KMS-11 (cell line): ENCODE data around the gene SMARCC1.

ENCODE experiments used
- H2AFZ ChIP-seq: fragments of 200-600 bp; sonication (generic); 2 replicates; pipeline ENCODE4 v1.6.1; 2016; ENCODE audit warnings: antibody characterized with exemption, mixed run types, low read depth
- H3K27ac ChIP-seq: fragments of 200-600 bp; sonication (generic); 2 replicates; pipeline ENCODE4 v1.6.1; 2016; ENCODE audit warnings: mild to moderate bottlenecking, mixed run types
- H3K27me3 ChIP-seq: fragments of 200-600 bp; sonication (generic); 2 replicates; pipeline ENCODE4 v1.6.1; 2017; ENCODE audit warnings: mild to moderate bottlenecking, low read depth, mixed run types, moderate library complexity; ENCODE audit not compliant: insufficient read depth
- H3K36me3 ChIP-seq: fragments of 200-600 bp; sonication (generic); 2 replicates; pipeline ENCODE4 v1.6.1; 2017; ENCODE audit warnings: mild to moderate bottlenecking, mixed run types; ENCODE audit not compliant: insufficient read depth
- H3K4me1 ChIP-seq: fragments of 200-600 bp; sonication (generic); 2 replicates; pipeline ENCODE4 v1.6.1; 2016; ENCODE audit warnings: mild to moderate bottlenecking, low read depth, mixed run types; ENCODE audit not compliant: poor library complexity, severe bottlenecking
- H3K4me2 ChIP-seq: fragments of 200-600 bp; sonication (generic); 2 replicates; pipeline ENCODE4 v1.7.0; 2016; ENCODE audit warnings: mild to moderate bottlenecking, mixed run types
- H3K4me3 ChIP-seq: fragments of 200-600 bp; sonication (generic); IDR thresholded peaks from 2 replicates; pipeline ENCODE4 v1.6.1; 2017; ENCODE audit warnings: low read depth, low read length, mixed read lengths; ENCODE audit not compliant: insufficient read depth
- H3K79me2 ChIP-seq: fragments of 200-600 bp; sonication (generic); 2 replicates; pipeline ENCODE4 v1.6.1; 2016; ENCODE audit warnings: low read depth, mixed run types; ENCODE audit not compliant: insufficient read depth
- H3K9ac ChIP-seq: fragments of 200-600 bp; sonication (generic); 2 replicates; pipeline ENCODE4 v1.6.1; 2016; ENCODE audit warnings: mild to moderate bottlenecking, mixed run types
- H4K20me1 ChIP-seq: fragments of 200-600 bp; sonication (generic); 2 replicates; pipeline ENCODE4 v1.6.1; 2016; ENCODE audit warnings: mild to moderate bottlenecking, mixed run types; ENCODE audit not compliant: insufficient read depth
- CTCF ChIP-seq: fragments of 200-600 bp; sonication (generic); conservative IDR thresholded peaks from 2 replicates; pipeline ENCODE4 v1.6.1; 2017; ENCODE audit warnings: low read depth, mild to moderate bottlenecking, antibody characterized with exemption, low read length, moderate library complexity, mixed read lengths

SMARCC1 gene

DNA sequence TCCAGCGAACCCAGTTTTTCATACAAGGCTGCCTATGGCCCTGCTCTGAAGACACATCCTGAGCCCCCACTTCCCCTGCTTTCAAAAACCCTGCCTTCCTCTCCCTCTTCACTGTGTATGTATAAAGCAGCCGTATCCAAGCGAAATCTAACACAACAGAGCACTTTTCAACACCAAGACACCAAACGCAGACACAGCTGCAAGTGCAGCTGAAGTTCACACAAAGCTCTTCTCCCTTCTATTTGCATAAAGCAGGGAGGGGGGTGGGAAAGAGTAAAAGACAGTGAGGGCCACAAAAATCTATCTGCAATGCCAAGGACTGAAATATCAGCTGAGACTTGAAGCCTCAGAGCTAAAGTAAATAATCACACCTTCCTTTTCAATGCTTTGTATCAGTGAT, 168.0 kb downstream of the SMARCC1 start:
- TF ChIP-seq CTCF = no peak
- Histone ChIP-seq H4K20me1 (no peaks in the 10 kb centered on the region), H3K9ac (no peak overlapping the region), H3K4me3 (no peak overlapping the region), H3K79me2 (no peaks in the 10 kb centered on the region), H3K4me2 (no peak overlapping the region), H2AFZ (no peak overlapping the region), H3K36me3 (no peaks in the 10 kb centered on the region), H3K27ac (no peak overlapping the region), H3K27me3 (no peaks in the 10 kb centered on the region), H3K4me1 (no peaks in the 10 kb centered on the region)

DNA sequence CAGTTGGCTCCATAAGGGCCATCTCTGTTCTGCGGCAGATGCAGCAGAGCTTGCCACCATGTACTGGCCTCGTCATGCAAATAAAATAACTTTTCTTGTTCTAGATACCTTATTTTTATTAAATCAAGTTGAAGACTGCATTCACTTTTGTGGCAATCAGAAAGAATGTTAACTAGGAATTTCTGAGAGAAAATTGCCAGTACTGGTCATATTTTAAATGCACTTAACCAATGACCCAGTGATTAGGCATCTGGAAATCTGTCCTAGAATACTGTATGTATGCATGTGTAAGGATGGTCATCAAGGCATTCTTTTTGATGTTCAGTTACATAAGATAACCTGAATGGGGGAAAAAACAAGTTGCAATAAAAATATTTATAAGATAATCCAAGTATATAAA, 168.8 kb downstream of the SMARCC1 start:
- no peaks in the 10 kb centered on the region for H3K36me3 ChIP-seq

GRCh38 chr3:47612178-47612577, 169.5 kb downstream of the SMARCC1 start:
- Histone ChIP-seq H3K27ac (no peak overlapping the region), H3K36me3 (no peaks in the 10 kb centered on the region)
- TF ChIP-seq CTCF = no peak

More for the DNA sequence above, 168.8 kb downstream of the SMARCC1 start:
- Histone ChIP-seq H3K4me3 (no peak overlapping the region), H3K27me3 (no peaks in the 10 kb centered on the region), H2AFZ (no peak overlapping the region), H3K27ac (no peak overlapping the region), H3K9ac (no peak overlapping the region), H3K4me1 (no peaks in the 10 kb centered on the region), H3K4me2 (no peak overlapping the region), H3K79me2 (no peaks in the 10 kb centered on the region), H4K20me1 (no peaks in the 10 kb centered on the region)
- TF ChIP-seq CTCF = no peak

DNA sequence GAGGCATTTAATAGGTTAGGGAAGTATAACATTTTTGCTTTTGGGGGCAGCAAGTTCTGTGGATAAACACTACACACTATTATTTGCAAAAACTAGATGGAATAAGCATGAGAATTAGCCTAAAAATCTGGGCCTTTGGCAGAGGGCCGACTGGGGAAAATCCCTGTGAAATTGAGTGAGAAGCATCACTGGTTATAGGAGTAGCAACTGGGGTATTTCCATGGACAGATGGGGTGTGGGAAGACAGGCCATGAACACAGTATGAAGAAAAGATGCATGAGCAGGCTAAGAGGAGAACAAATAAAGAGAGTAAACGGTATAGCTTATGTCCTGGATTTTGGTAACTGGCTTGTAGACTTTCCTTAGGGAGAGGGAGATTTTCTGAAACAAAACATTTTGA, 170.1 kb downstream of the SMARCC1 start:
- Histone ChIP-seq H4K20me1 (no peaks in the 10 kb centered on the region), H2AFZ (no peak overlapping the region), H3K9ac (no peak overlapping the region), H3K79me2 (no peaks in the 10 kb centered on the region), H3K36me3 (no peaks in the 10 kb centered on the region), H3K4me1 (no peaks in the 10 kb centered on the region), H3K27ac (no peak overlapping the region), H3K27me3 (no peaks in the 10 kb centered on the region), H3K4me3 (no peak overlapping the region), H3K4me2 (no peak overlapping the region)
- no peak for TF ChIP-seq CTCF

More at GRCh38 chr3:47612178-47612577, 169.5 kb downstream of the SMARCC1 start:
- Histone ChIP-seq H3K79me2 (no peaks in the 10 kb centered on the region), H3K9ac (no peak overlapping the region), H2AFZ (no peak overlapping the region), H3K4me3 (no peak overlapping the region), H3K27me3 (no peaks in the 10 kb centered on the region), H3K4me1 (no peaks in the 10 kb centered on the region), H3K4me2 (no peak overlapping the region), H4K20me1 (no peaks in the 10 kb centered on the region)
